Measurements from ENCODE around the gene S100A7A.
"Not testable (repeated sequence)": the region's sequence is repeated elsewhere in the genome, so short reads cannot be mapped to it uniquely, and the experiment has no call there.

Gene S100A7A

GRCh38 chr1:153428073-153428638, 11.8 kb downstream of the S100A7A start:
- DNase-seq, result no peak

- DNase-seq, result no peak
Observed at GRCh38 chr1:153428791-153429190, 12.5 kb downstream of the S100A7A start.

DNA sequence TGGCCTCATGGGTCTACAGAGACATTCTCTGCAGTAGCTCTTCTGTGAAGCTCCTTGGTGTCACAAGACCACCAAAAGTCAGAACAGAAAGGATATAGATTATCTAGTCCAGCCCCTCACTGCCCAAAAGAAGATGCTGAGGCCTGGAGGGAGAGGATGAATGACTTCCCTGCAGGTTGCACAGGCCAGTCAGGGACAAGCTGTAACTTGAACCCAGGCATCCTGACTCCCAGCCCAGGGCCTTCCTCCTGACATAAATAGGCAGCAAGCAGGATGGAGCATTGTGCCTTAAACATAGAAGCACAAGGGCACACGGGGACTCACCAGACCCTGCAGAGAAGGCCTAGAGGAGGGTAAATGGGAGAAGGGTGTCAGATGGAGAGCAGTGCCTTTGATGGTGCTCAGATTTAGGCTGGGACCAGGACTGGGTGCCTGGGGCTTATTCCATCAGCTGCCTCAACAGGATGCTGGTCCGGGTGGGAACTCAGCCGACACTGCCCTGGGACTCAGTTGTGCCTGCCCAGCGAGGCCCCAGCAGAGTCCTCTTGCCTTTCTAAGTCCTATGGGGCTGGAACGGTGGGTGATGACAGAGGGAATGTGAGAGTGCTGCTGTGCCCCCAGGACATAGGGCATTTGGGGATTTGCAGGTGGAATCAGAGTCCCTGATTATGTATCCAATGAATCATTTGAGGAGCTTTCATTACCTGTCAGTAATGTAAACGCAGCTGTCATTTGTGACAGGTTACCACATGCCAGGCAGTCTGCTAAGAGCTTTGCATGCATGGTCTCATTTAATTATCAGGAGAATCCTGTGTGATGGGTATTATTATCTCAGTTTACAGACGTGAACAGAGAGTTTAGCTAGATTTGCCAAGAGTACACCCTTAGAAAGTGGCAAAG, 13.2 kb downstream of the S100A7A start:
- DNase-seq, result no peak

- no peak for DNase-seq
Observed at GRCh38 chr1:153430166-153430553, 13.8 kb downstream of the S100A7A start.

DNA sequence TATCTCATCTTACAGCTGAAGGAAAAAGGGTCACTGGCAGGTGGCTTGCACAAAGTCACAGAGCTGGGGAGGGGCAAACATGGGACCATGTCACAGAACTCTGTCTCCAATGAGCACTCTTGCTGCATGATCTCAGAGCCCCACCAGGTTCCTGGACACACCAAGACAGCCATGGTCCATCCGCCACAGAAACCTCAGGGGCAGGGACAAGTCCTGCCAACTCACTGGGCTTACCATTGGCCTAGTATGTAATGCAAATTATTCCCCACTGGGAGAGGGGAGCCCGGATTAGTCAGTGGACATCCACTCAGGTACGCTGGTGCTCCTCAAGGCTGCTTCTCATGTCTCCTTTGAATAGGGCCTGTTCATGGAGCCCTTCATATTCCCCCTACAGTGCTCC, 14.2 kb downstream of the S100A7A start:
- DNase-seq, result no peak

- no peak for DNase-seq
Observed at GRCh38 chr1:153431002-153431401, 14.7 kb downstream of the S100A7A start.

- DNase-seq, result no peak
Observed at GRCh38 chr1:153431427-153431826, 15.1 kb downstream of the S100A7A start.

GRCh38 chr1:153431928-153432327, 15.6 kb downstream of the S100A7A start:
- no peak for DNase-seq

DNA sequence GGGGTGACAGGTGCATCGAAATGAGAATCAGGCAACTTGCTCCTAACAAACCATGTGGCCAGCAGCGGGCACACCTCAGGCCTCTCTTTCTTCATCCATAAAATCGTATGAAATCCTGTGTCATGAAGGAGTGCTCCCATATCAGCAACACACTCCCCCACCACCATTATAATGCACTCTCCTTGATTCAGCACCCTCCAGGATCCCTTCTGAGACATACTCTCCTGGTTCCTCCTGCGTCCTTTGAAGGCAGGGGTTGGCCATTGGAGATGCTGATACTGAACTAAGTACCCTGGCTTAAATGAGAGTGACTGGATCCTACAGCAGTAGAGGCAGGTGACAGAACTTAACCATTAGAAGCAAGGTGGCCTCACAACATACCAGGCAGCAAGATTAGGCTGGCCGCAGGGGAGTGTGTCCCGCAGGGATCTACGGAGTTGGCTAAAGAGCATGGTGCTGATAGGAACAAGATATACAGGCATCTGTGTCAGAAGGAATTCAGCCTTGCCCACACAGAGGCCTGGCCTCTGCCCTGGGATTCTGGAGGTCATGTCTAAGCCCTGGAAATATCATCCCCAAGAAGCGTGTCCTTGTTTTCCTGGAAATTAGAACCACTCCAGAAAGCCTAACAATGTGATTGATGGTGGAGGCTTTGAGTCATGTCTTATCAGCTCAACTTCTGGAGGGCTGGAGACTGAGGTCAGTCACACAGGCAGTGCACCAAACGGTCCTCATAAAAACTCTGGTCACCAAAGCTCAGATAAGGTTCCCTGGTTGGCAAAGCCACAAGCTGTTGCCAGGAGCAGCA, 16.8 kb downstream of the S100A7A start:
- no peak for DNase-seq

- DNase-seq, result no peak
Observed at GRCh38 chr1:153434746-153435455, 18.6 kb downstream of the S100A7A start.

DNA sequence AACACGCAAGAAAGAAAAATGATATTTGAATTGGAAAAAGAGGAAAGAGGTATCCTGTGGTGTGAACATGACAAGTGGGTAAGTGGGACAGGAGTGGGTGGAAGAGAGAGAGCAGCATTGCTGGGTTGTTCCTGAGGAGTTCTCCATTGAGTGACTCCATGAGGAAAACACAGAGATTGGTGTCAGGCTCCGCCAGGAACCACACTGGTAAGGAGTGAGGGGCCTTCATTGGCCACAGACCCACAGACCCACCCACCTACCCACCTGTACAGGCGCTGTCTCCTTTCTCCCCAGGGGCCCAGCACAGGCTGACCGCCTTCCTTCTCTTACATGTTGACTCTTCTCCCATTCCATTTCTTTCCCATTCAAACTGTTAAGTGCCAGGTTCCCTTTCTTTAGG, 20.9 kb downstream of the S100A7A start:
- no peak for DNase-seq

- DNase-seq, result no peak
Observed at GRCh38 chr1:153438599-153438998, 22.3 kb downstream of the S100A7A start.

DNA sequence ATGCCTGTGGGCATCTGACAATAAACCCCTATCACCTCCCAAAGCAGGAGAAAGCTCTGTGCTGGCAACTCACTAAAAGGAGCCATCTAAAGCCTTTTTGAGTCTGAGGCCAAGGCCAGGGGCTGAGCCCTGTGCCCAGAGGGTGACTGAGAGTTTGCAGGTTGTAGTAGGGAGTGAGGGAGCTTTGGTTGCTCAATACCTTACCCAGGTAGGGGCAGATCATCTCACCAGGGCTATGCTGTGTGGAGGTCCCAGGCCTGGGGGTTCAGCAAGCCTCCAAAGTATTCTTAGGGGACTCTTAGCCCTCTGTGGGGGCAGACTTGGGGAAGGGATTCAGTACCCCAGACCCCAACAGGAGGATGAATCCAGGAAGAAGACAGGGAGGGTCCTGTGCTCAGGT, 23.0 kb downstream of the S100A7A start:
- no peak for DNase-seq

- DNase-seq, result no peak
Observed at GRCh38 chr1:153441238-153441755, 25.0 kb downstream of the S100A7A start.

GRCh38 chr1:153443486-153443885, 27.2 kb downstream of the S100A7A start:
- DNase-seq, result no peak

DNA sequence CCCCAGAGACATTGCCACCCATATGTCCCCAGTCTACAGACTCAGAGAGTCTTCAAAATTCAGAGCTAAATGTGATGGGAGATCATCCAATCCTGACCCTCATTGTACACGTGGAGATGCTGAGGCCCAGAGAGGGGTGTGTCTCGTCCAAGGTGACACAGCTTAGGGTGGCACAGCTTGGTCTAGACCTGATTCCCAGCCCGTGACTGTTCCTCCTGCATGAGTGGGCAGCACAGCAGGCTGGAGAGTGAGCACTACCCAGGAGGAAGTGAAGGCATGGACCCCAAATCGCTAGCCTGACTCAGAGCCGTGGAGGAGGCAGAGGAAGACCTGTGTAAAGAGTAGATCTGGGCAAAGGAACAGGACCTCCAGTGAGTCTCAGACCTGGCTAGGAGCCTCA, 27.8 kb downstream of the S100A7A start:
- DNase-seq, result no peak

GRCh38 chr1:153447498-153448170, 31.3 kb downstream of the S100A7A start:
- no peak for DNase-seq

DNA sequence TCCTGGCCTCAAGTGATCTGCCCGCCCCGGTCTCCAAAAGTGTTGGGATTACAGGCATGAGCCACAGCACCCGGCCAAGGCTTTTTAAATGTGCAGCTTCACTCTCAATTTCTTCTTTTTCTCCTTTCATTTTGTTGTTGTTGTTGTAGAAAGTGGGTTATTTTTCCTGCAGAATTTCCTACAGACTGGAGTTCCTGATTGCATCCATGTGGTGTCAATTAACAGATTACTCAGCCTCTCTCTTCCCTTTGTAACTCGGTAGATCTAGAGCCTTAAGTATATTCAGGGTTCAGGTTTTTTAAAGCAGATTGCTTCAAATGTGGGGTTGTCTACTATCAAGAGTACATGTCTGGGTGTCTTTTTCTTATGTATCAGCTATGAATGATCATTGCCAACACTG, 32.5 kb downstream of the S100A7A start:
- DNase-seq, result not testable (repeated sequence)

DNA sequence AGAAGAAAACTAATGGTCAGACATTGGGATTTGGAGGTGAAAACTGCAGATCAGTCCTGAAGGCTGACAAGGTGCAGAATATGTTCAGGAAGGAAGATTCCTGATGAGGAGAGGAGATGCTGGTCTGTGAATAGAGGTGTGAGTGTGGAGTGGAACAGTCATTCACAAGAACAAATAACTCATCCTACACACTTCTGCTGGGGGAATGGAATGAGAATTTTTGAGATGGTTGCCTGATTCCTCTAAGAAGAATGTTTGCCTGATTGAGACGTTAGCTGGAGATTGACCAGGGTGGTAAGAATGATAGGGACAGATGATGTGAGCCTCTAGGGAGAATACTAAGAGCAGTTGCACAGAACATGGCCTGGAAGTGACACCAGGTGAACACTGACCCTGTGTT, 40.1 kb downstream of the S100A7A start:
- DNase-seq, result no peak

DNA sequence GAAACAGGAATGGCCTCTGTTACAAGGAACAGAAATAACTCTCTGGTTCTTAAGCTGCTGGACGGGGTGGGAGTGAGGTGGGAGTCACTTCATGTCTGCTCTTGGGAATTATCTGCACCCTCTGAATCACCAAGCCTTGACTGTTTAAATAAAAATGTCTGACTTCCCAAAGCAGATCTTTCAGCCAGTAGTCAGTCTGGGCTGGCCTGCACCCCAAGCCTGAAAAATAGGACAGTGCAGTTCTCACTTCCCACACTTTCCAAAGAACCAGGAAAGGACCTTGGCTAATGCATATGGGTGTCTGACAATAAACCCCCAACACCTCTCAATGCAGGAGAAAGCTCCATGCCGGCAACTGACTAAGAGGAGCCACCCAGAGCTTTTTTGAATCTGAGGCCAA, 43.3 kb downstream of the S100A7A start:
- DNase-seq, result no peak

DNA sequence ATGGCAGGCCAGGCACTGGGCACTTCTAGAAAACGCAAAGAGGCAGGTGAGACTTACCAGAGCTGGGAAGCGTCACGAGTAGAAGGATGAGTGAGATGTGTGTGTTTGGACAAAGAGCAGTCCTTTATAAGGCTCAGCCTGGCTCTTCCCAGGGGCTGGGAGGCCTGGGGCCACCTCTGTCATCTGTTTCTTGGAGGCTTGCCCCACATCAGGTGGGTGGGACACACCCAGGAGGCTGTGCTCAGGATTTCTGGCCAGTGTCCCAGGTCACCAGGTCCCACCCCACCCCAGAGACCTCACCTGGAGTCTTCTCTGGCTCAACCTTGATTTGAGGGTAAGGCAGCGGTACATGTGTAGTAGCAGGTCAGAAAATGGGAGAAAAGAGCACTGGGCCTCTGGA, 44.2 kb downstream of the S100A7A start, which contains the start of gene S100A7:
Gene S100A7 (minus strand): TSS at position 101 of the 400 bp plus-strand sequence. CDS start 1,638 bp downstream, outside the sequence.
- DNase-seq, result no peak

DNA sequence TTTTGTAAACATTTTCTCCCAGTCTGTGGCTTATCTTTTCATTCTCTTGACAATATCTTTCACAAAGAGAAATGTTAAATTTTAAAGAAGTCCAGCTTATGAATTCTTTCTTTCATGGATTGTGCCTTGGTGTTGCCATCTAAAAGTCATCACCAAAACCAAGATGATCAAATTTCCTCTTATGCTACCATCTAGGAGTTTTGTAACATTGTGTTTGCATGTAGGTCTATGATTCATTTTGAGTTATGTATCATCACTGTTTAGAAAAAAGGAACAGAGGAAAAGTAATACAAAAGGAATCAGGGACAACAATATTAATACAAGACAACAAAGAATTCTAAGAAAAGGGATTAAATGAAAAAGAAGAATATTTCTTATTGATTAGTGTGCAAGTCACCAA, 46.4 kb downstream of the S100A7A start:
- DNase-seq, result not testable (repeated sequence)
